ENCODE data around the gene ZNF605.

DNA sequence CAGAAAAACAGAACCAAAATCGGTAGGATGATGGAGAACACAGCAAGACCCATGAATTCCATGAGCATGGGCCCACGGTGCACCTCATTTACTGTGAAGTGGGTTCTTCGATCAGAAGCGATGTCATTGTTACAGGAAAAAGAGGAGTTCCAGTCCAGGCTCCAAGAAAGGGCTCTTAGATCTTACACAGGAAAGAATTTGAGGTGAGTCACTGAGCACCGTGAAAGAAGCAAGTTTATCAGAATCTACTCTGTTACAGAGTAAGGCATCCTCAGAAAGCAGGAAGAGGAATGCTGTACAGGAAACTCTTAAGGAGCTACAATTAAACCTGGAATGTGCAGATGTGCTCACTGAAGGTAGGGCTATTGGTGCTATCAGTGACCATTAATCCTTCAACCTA lies 57.1 kb downstream of the ZNF605 start:
- TF ChIP-seq CTCF (IDR thresholded peaks at IDR 0.05; ENCODE audit: poor library complexity, severe bottlenecking) (no peak), EZH2 (IDR thresholded peaks at IDR 0.05; ENCODE audit: borderline replicate concordance, insufficient read depth, low read length, poor library complexity, severe bottlenecking) (no peak), TAF1 (IDR thresholded peaks at IDR 0.05; ENCODE audit: low read depth) (no peak)
- TF ChIP-seq, protein P1, sequence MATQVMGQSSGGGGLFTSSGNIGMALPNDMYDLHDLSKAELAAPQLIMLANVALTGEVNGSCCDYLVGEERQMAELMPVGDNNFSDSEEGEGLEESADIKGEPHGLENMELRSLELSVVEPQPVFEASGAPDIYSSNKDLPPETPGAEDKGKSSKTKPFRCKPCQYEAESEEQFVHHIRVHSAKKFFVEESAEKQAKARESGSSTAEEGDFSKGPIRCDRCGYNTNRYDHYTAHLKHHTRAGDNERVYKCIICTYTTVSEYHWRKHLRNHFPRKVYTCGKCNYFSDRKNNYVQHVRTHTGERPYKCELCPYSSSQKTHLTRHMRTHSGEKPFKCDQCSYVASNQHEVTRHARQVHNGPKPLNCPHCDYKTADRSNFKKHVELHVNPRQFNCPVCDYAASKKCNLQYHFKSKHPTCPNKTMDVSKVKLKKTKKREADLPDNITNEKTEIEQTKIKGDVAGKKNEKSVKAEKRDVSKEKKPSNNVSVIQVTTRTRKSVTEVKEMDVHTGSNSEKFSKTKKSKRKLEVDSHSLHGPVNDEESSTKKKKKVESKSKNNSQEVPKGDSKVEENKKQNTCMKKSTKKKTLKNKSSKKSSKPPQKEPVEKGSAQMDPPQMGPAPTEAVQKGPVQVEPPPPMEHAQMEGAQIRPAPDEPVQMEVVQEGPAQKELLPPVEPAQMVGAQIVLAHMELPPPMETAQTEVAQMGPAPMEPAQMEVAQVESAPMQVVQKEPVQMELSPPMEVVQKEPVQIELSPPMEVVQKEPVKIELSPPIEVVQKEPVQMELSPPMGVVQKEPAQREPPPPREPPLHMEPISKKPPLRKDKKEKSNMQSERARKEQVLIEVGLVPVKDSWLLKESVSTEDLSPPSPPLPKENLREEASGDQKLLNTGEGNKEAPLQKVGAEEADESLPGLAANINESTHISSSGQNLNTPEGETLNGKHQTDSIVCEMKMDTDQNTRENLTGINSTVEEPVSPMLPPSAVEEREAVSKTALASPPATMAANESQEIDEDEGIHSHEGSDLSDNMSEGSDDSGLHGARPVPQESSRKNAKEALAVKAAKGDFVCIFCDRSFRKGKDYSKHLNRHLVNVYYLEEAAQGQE (IDR thresholded peaks at IDR 0.05; ENCODE audit: borderline replicate concordance), result no peak
